HepG2 (cell line): ENCODE results near the gene ST8SIA1.

ENCODE experiments used
- AFF4 ChIP-seq: sonication (generic); formaldehyde crosslinking; IDR thresholded peaks from 2 replicates; pipeline ENCODE4 v1.4.0; 2020; ENCODE audit warnings: missing genetic modification reagents
- CHD2 ChIP-seq: IDR thresholded peaks from 2 replicates; pipeline ENCODE4 v1.6.1; 2011; ENCODE audit warnings: low read depth, low read length, improper control_type of control experiment
- CTCF ChIP-seq: sonication (generic); formaldehyde crosslinking; IDR thresholded peaks from 2 replicates; pipeline ENCODE4 v1.5.0; 2020; ENCODE audit warnings: mild to moderate bottlenecking, missing genetic modification reagents, moderate library complexity
- ETV5 ChIP-seq: IDR thresholded peaks from 2 replicates; pipeline ENCODE4 v1.6.1; 2018; ENCODE audit warnings: missing biosample characterization, missing genetic modification reagents, inconsistent platforms, borderline replicate concordance
- KLF6 ChIP-seq: IDR thresholded peaks from 2 replicates; pipeline ENCODE4 v1.8.0; 2016; ENCODE audit warnings: missing biosample characterization, missing genetic modification reagents
- MLLT10 ChIP-seq: sonication (generic); formaldehyde crosslinking; IDR thresholded peaks from 2 replicates; pipeline ENCODE4 v1.4.0; 2020; ENCODE audit warnings: missing genetic modification reagents
- NFE2L2 ChIP-seq: fragments of 150-350 bp; IDR thresholded peaks from 2 replicates; pipeline ENCODE4 v1.6.1; 2014; ENCODE audit warnings: low read length
- PRPF4 ChIP-seq: fragments of 200-400 bp; formaldehyde crosslinking; IDR thresholded peaks from 2 replicates; pipeline ENCODE4 v1.6.1; 2016; ENCODE audit warnings: low read length, low read depth; ENCODE audit not compliant: poor library complexity, severe bottlenecking
- ZBTB8A ChIP-seq: sonication (generic); formaldehyde crosslinking; IDR thresholded peaks from 2 replicates; pipeline ENCODE4 v1.4.0; 2020; ENCODE audit warnings: mild to moderate bottlenecking, low read depth, missing genetic modification reagents, borderline replicate concordance

GRCh38 chr12:22268973-22269372 is 65.5 kb downstream of the ST8SIA1 start:
- TF ChIP-seq PRPF4 (no peak), CTCF (CRISPR knock-in tag) (no peak), ETV5 (CRISPR knock-in tag) (no peak), KLF6 (CRISPR knock-in tag) (no peak), AFF4 (CRISPR knock-in tag) (no peak), NFE2L2 (no peak), CHD2 (no peak), ZBTB8A (CRISPR knock-in tag) (no peak), MLLT10 (CRISPR knock-in tag) (no peak)
